HG02870 (cell line): ENCODE results near the gene GJB2.
A peak's percentile ranks its signal among the peaks of the same experiment; 100 is the strongest.
"Not testable (repeated sequence)": the region's sequence is repeated elsewhere in the genome, so short reads cannot be mapped to it uniquely, and the experiment has no call there.

ENCODE experiments used
- ATAC-seq: cut with Tn5 transposase; IDR thresholded peaks from one replicate; pipeline ENCODE4 v1.9.1; 2021; ENCODE audit warnings: mild to moderate bottlenecking, moderate library complexity; ENCODE audit not compliant: unreplicated experiment

The GJB2 gene

GRCh38 chr13:20171364-20171763, 21.4 kb downstream of the GJB2 start:
- no peak for ATAC-seq

DNA sequence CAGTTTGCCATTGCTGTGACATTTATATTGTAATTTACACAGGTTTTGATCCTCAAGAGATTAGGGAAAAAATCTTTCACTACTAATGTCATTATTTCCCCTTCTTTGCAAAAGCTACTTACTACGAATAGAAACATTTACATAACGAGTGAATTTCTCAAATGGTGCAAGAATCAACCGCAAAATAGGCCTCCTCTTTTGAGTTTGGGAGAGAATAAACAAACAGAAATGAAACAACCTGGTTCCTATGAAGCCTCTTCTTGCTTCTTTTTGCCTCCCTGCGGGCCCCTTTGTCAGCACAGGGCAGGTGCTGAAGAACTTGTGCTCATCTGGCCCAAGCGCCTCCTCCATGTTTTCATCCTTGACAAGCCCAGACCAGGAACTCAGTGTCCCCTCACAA, 21.8 kb downstream of the GJB2 start:
- no peak for ATAC-seq

DNA sequence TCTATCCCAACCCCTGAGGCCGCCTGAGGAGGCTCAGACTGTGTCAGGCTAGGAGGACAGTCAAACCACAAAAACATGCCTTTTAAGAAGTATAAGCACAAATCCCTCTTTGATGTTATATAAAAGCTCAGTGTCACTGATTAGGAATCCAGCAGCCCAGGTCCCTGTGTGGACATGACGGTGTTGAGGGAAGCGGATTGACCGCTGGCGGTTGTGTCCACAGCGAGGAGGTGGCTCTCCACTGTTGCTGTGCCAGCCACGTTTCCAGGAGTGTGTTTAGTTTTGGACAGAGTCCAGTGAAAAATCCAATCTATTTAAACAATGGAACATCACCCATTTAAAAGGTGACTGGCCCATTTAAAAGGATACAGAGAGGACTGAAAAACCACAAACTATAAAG, 24.3 kb downstream of the GJB2 start:
- ATAC-seq, result no peak

DNA sequence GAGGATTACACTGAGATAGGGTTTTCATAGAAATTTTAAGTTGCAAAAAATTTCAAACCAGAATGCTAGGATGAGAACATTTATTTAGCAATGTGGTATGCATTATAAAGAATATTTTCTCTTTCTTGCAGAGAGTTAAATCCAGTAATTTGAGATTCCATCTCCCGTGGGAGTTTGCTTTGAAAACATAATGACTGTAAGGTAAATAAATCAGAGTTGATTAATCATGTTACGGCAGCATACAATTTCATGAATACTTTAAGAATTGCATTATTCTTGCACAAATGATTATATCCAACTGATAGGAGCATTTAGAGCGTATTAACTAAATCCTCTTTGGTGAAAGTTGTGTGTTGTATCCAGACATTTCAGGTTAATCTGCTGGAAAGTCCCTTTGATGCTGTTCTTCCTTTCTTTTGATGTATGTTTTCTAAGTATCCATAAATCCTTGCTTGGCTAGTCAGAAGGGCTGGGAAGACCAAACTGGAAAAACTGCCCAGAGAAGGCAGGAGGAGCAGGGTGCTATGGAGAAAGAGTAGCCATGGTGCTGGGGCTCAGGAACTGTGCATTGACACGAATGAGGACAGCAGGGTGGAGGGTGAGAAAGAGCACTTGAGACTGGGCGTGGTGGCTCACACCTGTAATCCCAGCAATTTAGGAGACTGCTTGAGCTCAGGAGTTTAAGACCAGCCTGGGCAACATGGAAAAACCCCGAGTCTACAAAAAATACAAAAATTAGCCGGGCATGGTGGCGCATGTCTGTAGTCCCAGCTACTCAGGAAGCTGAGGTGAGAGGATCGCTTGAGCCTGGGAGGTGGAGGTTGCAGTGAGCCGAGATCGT, 27.1 kb downstream of the GJB2 start:
- no peak for ATAC-seq

DNA sequence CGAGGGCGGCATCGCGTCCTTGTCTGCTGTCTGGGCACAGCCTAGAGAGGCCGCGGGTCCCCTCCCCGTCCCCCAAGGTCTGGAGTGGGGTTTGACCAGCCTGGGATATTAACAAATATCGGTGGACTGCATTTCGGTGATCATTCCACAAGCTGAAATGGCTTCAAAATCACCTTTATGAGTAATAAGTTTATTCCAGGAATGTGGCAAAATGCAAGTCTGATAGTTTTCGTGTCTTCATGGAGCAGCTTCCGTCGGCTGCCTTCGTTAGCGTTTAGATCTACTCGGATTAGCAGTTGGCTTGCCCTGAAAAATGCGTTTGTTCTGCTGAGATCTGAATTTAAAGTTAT, 30.8 kb downstream of the GJB2 start:
- ATAC-seq, result no peak

- ATAC-seq, result peak; percentile 23
Measured at GRCh38 chr13:20161275-20161950, 31.3 kb downstream of the GJB2 start.

GRCh38 chr13:20160306-20161274, 32.1 kb downstream of the GJB2 start, which contains the start of gene GJA3:
Gene GJA3 (minus strand): TSS chr13:20161052. CDS start chr13:20143288, 17,764 bp downstream.
- ATAC-seq, result peak; percentile 58

DNA sequence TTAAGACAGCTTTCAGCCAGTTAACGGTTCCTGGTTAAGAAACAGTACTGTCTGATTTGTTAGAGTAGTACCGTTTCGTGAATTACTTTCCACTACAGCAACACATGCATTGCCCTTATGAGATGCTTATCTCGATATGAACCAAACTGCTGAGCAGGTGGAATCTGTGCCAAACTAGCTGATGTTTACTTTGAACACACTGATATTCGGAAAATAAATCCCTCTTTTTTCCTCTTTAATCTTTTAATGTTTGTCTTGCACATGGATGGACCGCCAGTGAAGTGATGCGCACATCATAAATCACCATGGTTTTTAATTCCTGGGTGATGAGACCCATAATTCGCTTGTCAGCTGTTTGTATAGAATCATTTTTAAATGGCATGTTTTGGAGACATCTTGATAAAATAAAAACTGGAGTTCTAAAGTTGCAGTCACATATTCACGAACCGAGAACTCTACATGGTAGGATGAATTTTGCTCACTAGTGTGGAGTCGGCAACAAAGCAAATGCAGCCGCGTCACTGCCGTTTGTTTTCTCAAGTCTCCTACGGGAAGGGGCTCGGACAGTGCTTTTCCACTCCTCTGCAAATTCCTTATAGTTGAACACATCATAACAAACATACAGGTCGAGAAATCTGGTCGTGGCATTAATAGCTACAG, 33.0 kb downstream of the GJB2 start:
- no peak for ATAC-seq

DNA sequence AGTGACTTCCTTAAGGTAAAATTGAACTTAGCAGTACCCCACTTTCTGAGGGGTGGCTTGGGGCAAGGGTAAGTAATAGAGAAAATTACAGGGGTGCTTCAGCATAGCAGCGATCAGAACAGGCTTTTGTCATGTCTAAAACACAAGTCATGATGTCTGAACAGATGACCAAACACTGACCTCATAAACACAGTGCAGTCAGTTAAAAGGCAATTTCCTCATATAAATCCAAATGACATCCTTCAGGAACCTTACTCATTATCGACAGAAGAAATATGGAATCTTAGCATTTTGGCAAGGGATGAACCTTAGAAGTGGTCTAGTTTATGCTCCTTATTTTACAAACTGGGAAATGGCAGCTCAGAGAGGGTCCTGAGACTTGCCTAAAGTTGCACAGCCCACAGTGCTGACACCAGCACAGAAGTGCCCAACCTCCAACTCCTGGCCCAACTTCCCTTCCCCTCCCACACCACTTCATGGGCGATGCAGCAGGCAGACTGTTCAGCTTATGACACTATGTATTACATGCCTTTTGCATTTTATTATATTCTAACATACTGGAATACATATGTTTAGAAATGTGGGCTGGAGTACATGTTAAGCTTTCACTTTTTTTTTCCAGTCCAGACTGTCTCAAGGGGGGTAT, 35.5 kb downstream of the GJB2 start:
- no peak for ATAC-seq

- ATAC-seq, result no peak
Measured at GRCh38 chr13:20156702-20157101, 36.0 kb downstream of the GJB2 start.

- ATAC-seq, result not testable (repeated sequence)
Measured at GRCh38 chr13:20153290-20153689, 39.4 kb downstream of the GJB2 start.

DNA sequence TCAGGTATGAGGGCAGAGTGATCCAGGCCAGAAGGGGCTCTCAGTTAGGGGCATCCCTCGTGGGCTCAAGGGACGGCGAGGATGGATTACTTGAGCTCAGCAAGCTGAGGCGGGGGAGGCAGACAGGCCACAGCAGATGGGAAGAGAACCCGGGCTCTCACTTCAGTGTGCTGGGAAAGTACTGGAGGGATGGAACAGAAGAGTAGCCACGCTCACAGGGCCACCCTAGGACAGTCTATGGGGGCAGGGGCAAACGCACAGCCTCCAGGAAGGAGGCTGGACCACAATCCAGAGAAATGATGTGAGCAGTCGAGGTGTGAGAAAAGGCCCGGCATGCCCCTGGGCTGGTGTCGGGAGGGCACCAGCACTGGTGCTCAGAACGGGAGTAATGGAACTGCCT, 41.1 kb downstream of the GJB2 start:
- no peak for ATAC-seq

- no peak for ATAC-seq
Measured at GRCh38 chr13:20151016-20151415, 41.7 kb downstream of the GJB2 start.

DNA sequence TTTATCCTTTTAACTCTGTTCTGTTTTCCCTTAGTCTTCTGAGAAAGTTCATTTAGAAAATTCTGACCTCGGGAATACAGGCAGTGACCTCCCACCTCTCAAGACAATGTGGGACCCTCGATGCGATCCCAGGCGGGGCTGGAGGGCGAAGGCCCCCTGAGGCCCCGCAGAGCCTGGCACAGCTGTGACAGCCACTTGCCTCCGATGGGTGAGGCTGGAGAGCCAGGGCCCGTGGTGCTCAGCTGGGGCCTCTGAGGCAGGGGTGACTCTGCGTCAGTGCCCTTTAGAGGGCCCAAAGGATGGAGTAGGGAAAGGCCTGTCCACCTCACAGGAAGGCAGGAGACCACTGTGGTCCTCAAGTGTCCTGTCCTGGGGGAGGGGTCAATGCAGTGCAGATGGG, 42.2 kb downstream of the GJB2 start:
- ATAC-seq, result no peak

DNA sequence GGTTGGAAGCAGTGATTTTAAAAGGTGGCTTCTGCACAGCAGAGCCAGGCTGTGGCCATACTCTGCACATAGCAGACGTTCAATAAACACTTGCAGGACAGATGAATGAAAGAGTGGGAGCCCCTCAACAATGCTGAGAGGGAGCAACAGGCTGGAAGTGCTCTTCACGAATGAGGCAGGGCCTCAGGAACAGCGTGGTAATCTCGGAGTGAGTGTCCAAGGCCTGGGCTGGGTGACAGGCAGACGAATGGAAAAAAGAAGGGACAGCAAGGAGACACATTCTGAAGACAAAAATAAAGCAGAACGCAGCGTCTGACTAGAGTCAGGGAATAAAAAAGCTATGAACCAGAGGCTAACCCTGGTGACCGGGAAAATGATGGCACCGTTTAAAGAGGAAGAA, 43.0 kb downstream of the GJB2 start:
- ATAC-seq, result no peak

DNA sequence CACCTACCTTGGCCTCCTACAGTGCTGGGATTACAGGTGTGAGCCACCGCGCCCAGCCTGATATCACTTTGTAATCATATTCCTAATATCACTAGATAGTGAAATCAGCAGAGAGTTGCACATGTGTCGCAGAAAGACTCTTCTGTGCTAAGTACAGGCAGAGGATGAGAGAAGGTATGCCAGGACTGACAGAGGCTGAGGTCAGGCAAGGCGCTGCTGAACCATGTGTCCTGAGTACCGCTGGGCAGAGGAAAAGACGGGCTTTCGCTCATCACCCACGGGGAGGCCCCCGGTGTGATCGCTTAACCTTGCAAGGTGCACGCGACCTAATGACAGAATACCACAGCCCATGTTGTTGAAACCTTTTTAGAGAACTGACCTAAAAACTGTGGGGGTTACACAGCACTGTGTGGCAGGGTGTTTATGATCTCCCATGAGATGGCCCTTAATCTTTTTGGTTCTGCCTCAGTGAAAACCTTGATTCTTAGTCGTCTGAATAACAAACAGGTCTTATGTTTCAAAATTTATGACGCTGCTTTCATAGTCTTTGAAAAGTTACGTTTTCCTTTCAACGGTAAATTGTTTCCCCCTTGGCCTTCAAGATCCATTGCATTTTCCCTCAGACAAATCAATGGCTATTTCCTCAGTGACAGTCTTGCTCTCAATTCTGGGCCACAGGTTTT, 44.1 kb downstream of the GJB2 start:
- no peak for ATAC-seq

GRCh38 chr13:20146381-20146780, 46.4 kb downstream of the GJB2 start:
- ATAC-seq, result no peak

DNA sequence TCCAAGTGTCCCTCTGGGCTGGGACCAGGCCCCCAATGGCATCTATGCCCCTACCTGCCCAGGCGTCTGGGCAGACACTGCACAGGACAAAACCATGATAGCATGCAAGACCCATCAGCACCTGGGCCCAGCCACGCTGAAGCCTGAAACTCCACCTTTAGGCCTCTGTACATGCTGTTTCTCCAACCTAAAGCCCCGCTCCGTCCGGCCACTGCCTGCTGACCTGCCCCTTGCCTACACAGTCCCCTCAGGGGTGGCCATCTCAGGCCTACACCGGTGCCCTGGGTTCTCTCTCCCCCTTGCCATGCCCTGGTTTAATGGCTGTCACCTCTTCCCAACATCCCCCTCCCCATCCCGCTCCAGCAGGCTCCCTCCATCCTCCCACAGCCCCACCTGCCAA, 47.2 kb downstream of the GJB2 start:
- no peak for ATAC-seq

DNA sequence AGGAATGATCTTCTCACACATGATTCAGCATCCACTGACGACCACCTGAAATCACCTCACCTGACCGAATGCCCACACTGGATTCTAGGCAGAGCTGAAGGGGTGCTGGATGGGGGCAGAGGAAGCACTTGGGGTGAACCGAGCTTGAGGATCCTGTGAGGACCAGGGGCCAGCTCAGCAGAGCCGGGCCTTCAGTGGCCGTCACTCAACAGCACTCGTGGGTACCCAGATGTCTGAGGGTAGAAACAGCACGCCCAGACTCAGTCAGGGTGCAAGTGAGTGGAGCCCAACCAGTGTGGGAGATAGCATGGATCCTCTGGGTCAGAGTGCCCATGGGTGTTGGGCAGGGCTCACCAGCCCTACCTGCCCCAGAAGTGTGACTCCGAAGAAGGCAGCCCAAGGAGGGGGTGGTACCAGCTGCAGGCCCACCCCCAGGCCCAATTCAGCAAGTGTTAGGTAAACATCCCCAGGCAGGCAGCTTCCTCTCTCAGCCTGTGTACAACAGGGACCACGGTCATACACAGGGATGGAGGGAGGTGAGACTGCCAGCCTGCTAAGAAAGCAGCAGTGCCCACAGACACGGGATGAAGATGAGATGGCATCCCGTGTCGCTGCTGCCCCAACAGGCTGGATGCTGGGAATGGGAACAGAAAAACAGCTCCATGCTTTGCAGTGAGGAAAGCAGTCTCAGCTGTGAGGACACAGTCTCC, 48.4 kb downstream of the GJB2 start:
- no peak for ATAC-seq
